ENCODE results near the gene CNOT1. TPM values are rescaled to one million over a fixed set of nuclear protein-coding genes. Genes with fewer than 3 reads are reported as not detected.

The CNOT1 gene
- polyA plus RNA-seq, 1 donor from 2014 or later: 66.2 TPM

DNA sequence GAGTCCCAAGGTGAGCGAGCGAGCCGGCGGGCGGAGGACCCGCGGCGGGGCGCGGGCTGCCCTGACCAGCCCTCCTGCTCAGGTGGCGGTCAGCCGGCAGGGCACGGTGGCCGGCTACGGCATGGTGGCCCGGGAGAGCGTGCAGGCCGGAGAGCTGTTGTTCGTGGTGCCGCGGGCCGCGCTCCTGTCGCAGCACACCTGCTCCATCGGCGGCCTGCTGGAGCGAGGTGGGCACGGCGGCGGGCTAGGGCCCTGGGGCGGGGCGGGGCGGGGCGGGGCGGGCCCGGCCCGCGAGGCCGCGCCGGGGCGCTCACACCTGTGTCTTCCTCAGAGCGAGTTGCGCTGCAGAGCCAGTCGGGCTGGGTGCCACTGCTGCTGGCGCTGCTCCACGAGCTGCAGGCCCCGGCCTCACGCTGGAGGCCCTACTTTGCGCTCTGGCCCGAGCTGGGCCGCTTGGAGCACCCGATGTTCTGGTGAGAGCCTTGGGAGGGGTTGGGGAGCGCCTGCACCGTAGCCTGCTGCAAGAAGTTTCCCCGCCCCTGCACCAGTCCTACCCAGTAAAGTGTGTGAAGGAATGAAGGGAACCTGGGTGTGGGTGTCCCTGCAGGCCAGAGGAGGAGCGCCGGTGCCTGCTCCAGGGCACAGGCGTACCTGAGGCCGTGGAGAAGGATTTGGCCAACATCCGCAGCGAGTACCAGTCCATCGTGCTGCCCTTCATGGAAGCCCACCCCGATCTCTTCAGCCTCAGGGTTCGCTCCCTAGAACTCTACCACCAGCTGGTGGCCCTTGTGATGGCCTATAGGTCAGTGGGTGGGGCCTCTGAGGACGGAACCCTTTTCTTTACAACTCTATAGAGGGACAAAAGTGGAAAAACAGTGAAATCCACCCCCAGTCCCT is 113.5 kb downstream of the CNOT1 start:
- H3K4me2 ChIP-seq (ENCODE audit: low read length): peak overlapping the region; percentile 59
- no peaks in the 10 kb centered on the region for H3K9me3 ChIP-seq (ENCODE audit: low read length)
- TF ChIP-seq SMC3 (conservative IDR thresholded peaks at IDR 0.05; ENCODE audit: poor library complexity): no peak
- TF ChIP-seq, protein P1, sequence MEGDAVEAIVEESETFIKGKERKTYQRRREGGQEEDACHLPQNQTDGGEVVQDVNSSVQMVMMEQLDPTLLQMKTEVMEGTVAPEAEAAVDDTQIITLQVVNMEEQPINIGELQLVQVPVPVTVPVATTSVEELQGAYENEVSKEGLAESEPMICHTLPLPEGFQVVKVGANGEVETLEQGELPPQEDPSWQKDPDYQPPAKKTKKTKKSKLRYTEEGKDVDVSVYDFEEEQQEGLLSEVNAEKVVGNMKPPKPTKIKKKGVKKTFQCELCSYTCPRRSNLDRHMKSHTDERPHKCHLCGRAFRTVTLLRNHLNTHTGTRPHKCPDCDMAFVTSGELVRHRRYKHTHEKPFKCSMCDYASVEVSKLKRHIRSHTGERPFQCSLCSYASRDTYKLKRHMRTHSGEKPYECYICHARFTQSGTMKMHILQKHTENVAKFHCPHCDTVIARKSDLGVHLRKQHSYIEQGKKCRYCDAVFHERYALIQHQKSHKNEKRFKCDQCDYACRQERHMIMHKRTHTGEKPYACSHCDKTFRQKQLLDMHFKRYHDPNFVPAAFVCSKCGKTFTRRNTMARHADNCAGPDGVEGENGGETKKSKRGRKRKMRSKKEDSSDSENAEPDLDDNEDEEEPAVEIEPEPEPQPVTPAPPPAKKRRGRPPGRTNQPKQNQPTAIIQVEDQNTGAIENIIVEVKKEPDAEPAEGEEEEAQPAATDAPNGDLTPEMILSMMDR (IDR thresholded peaks at IDR 0.05; ENCODE audit: poor library complexity, severe bottlenecking): peak; percentile 21
- TF ChIP-seq POLR2AphosphoS5 (IDR thresholded peaks at IDR 0.05): peak; percentile 1
- no peaks in the 10 kb centered on the region for H3F3A ChIP-seq (ENCODE audit: insufficient read depth, low read length, poor library complexity, severe bottlenecking)
- peak overlapping the region; percentile 71 for H3K9ac ChIP-seq (ENCODE audit: low read length)
- H3K79me2 ChIP-seq (replicated peaks; ENCODE audit: insufficient read depth, low read length): peaks cover 6% of the 10 kb centered on the region
- no peaks in the 10 kb centered on the region for H3K9me2 ChIP-seq (ENCODE audit: insufficient read depth, low read length)
- H3K27me3 ChIP-seq (ENCODE audit: insufficient read depth, low read depth, low read length): no peaks in the 10 kb centered on the region
- peaks cover 17% of the 10 kb centered on the region for H3K36me3 ChIP-seq (ENCODE audit: insufficient read depth, low read length)
- peak overlapping the region; percentile 62 for H3K27ac ChIP-seq (ENCODE audit: low read length)
- no peaks in the 10 kb centered on the region for H4K20me1 ChIP-seq (ENCODE audit: insufficient read depth)
- peak overlapping the region; percentile 29 for H2AFZ ChIP-seq (ENCODE audit: low read depth, low read length)
- H3K4me3 ChIP-seq (ENCODE audit: low read length): peak overlapping the region; percentile 90

DNA sequence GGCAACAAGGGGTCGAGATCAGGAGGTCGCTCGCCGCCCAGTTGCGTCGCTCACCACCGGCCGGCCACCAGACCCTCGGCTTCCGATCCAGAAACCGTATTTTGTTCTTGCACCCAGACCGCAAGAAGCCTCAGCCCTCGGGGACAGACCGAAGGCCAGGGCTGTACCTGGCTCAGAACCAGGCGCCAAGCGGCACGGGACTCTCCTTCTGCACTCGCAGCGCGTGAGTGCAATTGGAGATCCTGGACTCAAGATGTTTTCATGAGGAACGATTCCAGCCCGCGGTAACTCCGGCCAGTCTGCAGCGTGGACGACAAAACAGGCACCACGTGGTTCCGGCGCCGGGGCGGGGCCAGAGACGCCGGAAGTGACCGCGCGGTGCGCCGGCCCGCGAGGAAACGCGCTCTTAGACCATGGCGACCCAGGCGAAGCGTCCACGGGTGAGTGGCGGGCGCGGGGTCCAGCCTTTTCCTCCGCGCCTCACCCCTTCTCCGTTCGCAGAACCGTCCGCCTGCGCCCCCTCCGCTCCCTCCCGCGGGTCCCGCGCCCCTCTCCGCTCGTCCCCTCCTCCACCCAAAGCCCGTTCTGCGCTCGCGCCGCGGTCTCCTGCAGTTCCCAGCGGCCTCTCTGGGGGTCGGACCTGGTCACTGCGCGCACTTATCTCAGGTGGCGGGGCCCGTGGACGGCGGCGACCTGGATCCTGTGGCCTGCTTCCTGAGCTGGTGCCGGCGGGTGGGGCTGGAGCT is 114.3 kb downstream of the CNOT1 start, which contains the start of gene SETD6:
Gene SETD6 (plus strand): TSS at position 393 of the 746 bp plus-strand sequence. CDS start 21 bp downstream, at position 414.
- Histone ChIP-seq H3K27me3 (ENCODE audit: insufficient read depth, low read depth, low read length) (no peaks in the 10 kb centered on the region), H3K79me2 (replicated peaks; ENCODE audit: insufficient read depth, low read length) (peaks cover 6% of the 10 kb centered on the region), H3K9ac (ENCODE audit: low read length) (peak within 1 kb of the TSS; percentile 71), H3F3A (ENCODE audit: insufficient read depth, low read length, poor library complexity, severe bottlenecking) (no peaks in the 10 kb centered on the region), H3K27ac (ENCODE audit: low read length) (peak within 1 kb of the TSS; percentile 62), H3K9me3 (ENCODE audit: low read length) (no peaks in the 10 kb centered on the region), H4K20me1 (ENCODE audit: insufficient read depth) (no peaks in the 10 kb centered on the region), H2AFZ (ENCODE audit: low read depth, low read length) (peak within 1 kb of the TSS; percentile 29), H3K4me3 (ENCODE audit: low read length) (peak within 1 kb of the TSS; percentile 90), H3K36me3 (ENCODE audit: insufficient read depth, low read length) (peaks cover 17% of the 10 kb centered on the region), H3K4me2 (ENCODE audit: low read length) (peak within 1 kb of the TSS; percentile 59), H3K9me2 (ENCODE audit: insufficient read depth, low read length) (no peaks in the 10 kb centered on the region)
- peak; percentile 72 for TF ChIP-seq POLR2AphosphoS5 (IDR thresholded peaks at IDR 0.05)
- peak; percentile 48 for TF ChIP-seq SMC3 (conservative IDR thresholded peaks at IDR 0.05; ENCODE audit: poor library complexity)
- TF ChIP-seq TAF1 (IDR thresholded peaks at IDR 0.05; ENCODE audit: low read depth): no peak
- TF ChIP-seq, protein P1 (IDR thresholded peaks at IDR 0.05; ENCODE audit: poor library complexity, severe bottlenecking): peak; percentile 52
- no peak for TF ChIP-seq EZH2 (IDR thresholded peaks at IDR 0.05; ENCODE audit: borderline replicate concordance, insufficient read depth, low read length, poor library complexity, severe bottlenecking)
- peak; percentile 97 for TF ChIP-seq MXI1 (conservative IDR thresholded peaks at IDR 0.05; ENCODE audit: poor library complexity, severe bottlenecking)
- no peak for TF ChIP-seq RAD21 (conservative IDR thresholded peaks at IDR 0.05)
- TF ChIP-seq EP300 (conservative IDR thresholded peaks at IDR 0.05; ENCODE audit: poor library complexity, severe bottlenecking): no peak
